Measurements from ENCODE around the gene GAS2L1. TPM values are rescaled to one million over a fixed set of nuclear protein-coding genes. Genes with fewer than 3 reads are reported as not detected.

Gene GAS2L1
- polyA plus RNA-seq, 4 donors, result 3.9 to 49.0 (median 29.0) TPM

DNA sequence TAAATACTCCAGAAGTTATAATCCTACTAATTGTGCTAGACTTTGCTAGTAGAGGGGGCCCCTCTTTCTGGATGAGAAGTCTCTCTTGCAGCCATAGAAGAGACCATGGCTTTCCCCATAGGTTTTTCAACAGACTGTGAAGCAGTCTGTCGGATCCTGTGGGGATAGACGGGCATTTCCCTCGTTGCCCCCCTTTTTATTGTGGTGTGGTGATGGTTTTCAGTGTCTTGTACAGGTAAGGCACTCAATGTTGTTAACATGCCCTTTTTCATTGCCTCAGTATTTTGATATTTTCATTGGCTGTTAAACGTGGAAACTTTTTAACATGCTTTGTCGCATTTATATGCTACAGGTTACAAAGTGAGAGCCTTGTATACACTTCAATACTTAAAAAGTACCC, 16.4 kb upstream of the GAS2L1 start:
- no peaks in the 10 kb centered on the region for H3K9me3 ChIP-seq (ENCODE audit: control insufficient read depth in 2 of 2, insufficient read depth in 1 of 2, low read depth in 1 of 2, low read length in 1 of 2)
- no peak for DNase-seq
- peaks cover 36 to 65% (median 39%) of the 10 kb centered on the region in 3 donors for H3K36me3 ChIP-seq (ENCODE audit: control insufficient read depth in 3 of 3, insufficient read depth in 2 of 3, low read depth in 1 of 3, low read length in 3 of 3)
- no peak for FAIRE-seq
- 65 to 74% (median 74%) methylated on average over 5 of the region's 5 CpGs for WGBS, 3 donors
- no peak overlapping the region for H3K4me3 ChIP-seq (ENCODE audit: low read depth in 1 of 3, low read length in 3 of 3)
- no peak overlapping the region for H3K27ac ChIP-seq (ENCODE audit: low read depth in 1 of 3, low read length in 2 of 3)
- no peaks in the 10 kb centered on the region for H3K27me3 ChIP-seq (ENCODE audit: control insufficient read depth in 3 of 3, insufficient read depth in 3 of 3, low read length in 3 of 3)
- H3K4me1 ChIP-seq (ENCODE audit: control insufficient read depth in 3 of 3, insufficient read depth in 2 of 3, low read depth in 1 of 3, low read length in 2 of 3), result no peaks in the 10 kb centered on the region

DNA sequence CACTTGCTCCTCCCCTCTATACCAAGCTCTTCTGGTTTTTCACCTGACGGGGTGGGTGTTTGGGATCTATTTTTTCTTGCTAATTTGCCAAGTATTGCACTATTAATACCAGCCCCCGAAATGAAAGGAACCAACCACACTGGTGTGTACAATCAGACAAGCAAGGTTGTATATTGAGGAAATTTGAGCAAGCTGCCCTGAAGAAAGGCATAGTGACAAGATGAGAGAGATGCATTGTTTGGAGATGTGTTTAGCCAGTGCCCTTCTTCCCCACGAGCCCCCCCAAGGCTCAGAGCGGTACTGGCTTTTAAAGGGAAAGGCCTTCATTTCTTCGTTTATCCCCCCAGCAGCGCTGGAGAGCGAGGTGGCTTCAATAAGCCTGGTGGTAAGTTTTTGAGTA, 15.2 kb upstream of the GAS2L1 start:
- Histone ChIP-seq H3K9me3 (ENCODE audit: control insufficient read depth in 2 of 2, insufficient read depth in 1 of 2, low read depth in 1 of 2, low read length in 1 of 2) (no peaks in the 10 kb centered on the region), H3K27me3 (ENCODE audit: control insufficient read depth in 3 of 3, insufficient read depth in 3 of 3, low read length in 3 of 3) (no peaks in the 10 kb centered on the region), H3K36me3 (ENCODE audit: control insufficient read depth in 3 of 3, insufficient read depth in 2 of 3, low read depth in 1 of 3, low read length in 3 of 3) (peaks cover 39 to 64% (median 43%) of the 10 kb centered on the region in 3 donors), H3K4me3 (ENCODE audit: low read depth in 1 of 3, low read length in 3 of 3) (no peak overlapping the region), H3K27ac (ENCODE audit: low read depth in 1 of 3, low read length in 2 of 3) (no peak overlapping the region), H3K4me1 (ENCODE audit: control insufficient read depth in 3 of 3, insufficient read depth in 2 of 3, low read depth in 1 of 3, low read length in 2 of 3) (no peaks in the 10 kb centered on the region)
- no peak for DNase-seq
- WGBS, 3 donors, result 77 to 83% (median 83%) methylated on average over 7 of the region's 7 CpGs
- FAIRE-seq, result no peak

DNA sequence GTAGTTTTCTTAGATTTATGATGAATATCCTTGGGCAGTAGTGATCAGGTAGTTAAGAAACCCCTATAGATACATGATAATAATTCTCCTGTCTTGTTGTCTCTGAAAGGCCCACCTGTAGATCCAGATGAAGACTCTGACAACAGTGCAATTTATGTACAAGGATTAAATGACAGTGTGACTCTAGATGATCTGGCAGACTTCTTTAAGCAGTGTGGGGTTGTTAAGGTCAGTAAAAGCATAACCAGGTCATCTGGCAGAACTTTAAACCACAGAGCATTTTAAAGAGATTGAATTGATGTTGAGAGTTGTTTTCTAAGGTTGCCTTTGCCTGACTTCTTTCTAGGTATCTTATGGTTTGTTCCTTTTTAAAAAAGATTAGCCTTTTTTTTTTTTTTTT, 14.1 kb upstream of the GAS2L1 start:
- Histone ChIP-seq H3K27ac (ENCODE audit: low read depth in 1 of 3, low read length in 2 of 3) (no peak overlapping the region), H3K9me3 (ENCODE audit: control insufficient read depth in 2 of 2, insufficient read depth in 1 of 2, low read depth in 1 of 2, low read length in 1 of 2) (no peaks in the 10 kb centered on the region), H3K4me3 (ENCODE audit: low read depth in 1 of 3, low read length in 3 of 3) (no peak overlapping the region), H3K36me3 (ENCODE audit: control insufficient read depth in 3 of 3, insufficient read depth in 2 of 3, low read depth in 1 of 3, low read length in 3 of 3) (peaks cover 45 to 65% (median 52%) of the 10 kb centered on the region in 3 donors), H3K4me1 (ENCODE audit: control insufficient read depth in 3 of 3, insufficient read depth in 2 of 3, low read depth in 1 of 3, low read length in 2 of 3) (no peaks in the 10 kb centered on the region), H3K27me3 (ENCODE audit: control insufficient read depth in 3 of 3, insufficient read depth in 3 of 3, low read length in 3 of 3) (no peaks in the 10 kb centered on the region)
- DNase-seq (no peak), FAIRE-seq (no peak)

DNA sequence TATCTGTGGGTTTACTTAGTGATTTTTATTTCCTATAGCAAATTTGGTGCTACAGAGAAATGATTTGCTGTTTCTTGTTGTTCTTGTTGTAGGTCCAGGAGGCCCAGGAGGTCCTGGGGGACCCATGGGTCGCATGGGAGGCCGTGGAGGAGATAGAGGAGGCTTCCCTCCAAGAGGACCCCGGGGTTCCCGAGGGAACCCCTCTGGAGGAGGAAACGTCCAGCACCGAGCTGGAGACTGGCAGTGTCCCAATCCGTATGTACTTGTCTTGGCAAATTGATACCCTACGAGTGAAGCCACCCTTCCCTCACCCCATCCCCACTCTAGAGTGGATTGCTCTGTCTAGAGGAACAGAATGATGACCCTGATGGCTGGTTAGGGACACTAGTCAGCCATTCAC, 7.8 kb upstream of the GAS2L1 start:
- FAIRE-seq, result no peak
- DNase-seq, result no peak
- Histone ChIP-seq H3K4me3 (ENCODE audit: low read depth in 1 of 3, low read length in 3 of 3) (no peak overlapping the region), H3K27me3 (ENCODE audit: control insufficient read depth in 3 of 3, insufficient read depth in 3 of 3, low read length in 3 of 3) (no peaks in the 10 kb centered on the region), H3K9me3 (ENCODE audit: control insufficient read depth in 2 of 2, insufficient read depth in 1 of 2, low read depth in 1 of 2, low read length in 1 of 2) (no peaks in the 10 kb centered on the region), H3K36me3 (ENCODE audit: control insufficient read depth in 3 of 3, insufficient read depth in 2 of 3, low read depth in 1 of 3, low read length in 3 of 3) (peaks cover 44 to 93% (median 46%) of the 10 kb centered on the region in 3 donors), H3K27ac (ENCODE audit: low read depth in 1 of 3, low read length in 2 of 3) (no peak overlapping the region), H3K4me1 (ENCODE audit: control insufficient read depth in 3 of 3, insufficient read depth in 2 of 3, low read depth in 1 of 3, low read length in 2 of 3) (peaks cover 0 to 10% (median 8%) of the 10 kb centered on the region in 3 donors)
- WGBS, 3 donors, result 77 to 82% (median 79%) methylated on average over 8 of the region's 8 CpGs

DNA sequence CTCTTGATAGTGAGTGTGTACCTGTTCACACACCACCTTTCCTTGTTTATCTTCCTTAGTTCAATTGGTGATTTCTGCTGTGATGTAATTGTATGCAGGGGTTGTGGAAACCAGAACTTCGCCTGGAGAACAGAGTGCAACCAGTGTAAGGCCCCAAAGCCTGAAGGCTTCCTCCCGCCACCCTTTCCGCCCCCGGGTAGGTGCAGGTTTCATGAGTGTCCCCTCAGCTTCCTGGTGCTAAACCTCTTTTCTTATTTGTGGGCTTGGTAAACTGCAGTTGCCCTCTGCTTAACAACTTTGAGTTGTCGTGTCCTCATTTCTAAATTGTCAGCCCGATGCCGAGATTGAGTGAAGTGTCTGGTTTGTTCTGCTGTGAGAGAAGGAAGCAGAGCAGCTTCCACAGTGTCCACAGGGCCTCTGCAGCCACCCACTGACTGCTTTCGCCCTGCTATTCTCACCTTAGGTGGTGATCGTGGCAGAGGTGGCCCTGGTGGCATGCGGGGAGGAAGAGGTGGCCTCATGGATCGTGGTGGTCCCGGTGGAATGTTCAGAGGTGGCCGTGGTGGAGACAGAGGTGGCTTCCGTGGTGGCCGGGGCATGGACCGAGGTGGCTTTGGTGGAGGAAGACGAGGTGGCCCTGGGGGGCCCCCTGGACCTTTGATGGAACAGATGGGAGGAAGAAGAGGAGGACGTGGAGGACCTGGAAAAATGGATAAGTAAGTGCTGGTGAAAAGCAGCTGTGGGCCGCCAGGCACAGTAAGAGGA, 7.1 kb upstream of the GAS2L1 start:
- Histone ChIP-seq H3K4me3 (ENCODE audit: low read depth in 1 of 3, low read length in 3 of 3) (no peak overlapping the region), H3K36me3 (ENCODE audit: control insufficient read depth in 3 of 3, insufficient read depth in 2 of 3, low read depth in 1 of 3, low read length in 3 of 3) (peaks cover 42 to 86% (median 42%) of the 10 kb centered on the region in 3 donors), H3K4me1 (ENCODE audit: control insufficient read depth in 3 of 3, insufficient read depth in 2 of 3, low read depth in 1 of 3, low read length in 2 of 3) (peaks cover 0 to 10% (median 8%) of the 10 kb centered on the region in 3 donors), H3K9me3 (ENCODE audit: control insufficient read depth in 2 of 2, insufficient read depth in 1 of 2, low read depth in 1 of 2, low read length in 1 of 2) (no peaks in the 10 kb centered on the region), H3K27me3 (ENCODE audit: control insufficient read depth in 3 of 3, insufficient read depth in 3 of 3, low read length in 3 of 3) (no peaks in the 10 kb centered on the region), H3K27ac (ENCODE audit: low read depth in 1 of 3, low read length in 2 of 3) (no peak overlapping the region)
- FAIRE-seq, result no peak
- 86 to 87% (median 87%) methylated on average over 19 of the region's 19 CpGs for WGBS, 3 donors
- DNase-seq, result no peak

DNA sequence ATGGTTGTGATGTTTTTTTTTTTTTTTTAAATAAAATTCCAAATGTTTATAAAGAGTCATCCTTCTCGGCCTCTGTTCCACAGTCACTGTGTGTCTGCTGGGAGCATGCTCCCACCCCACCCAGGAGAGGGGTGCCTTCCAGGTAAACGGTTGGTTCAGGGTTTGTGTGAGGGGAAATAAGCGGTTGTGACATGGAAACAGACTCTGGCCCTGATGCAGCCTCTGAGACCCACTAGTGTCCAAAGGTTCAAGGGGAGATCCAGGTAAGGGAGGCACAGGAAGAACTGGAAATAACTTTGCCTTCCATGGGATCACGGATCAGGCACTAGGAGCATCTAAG, 6.0 kb upstream of the GAS2L1 start:
- DNase-seq, result no peak
- Histone ChIP-seq H3K4me1 (ENCODE audit: control insufficient read depth in 3 of 3, insufficient read depth in 2 of 3, low read depth in 1 of 3, low read length in 2 of 3) (peaks cover 0 to 10% (median 8%) of the 10 kb centered on the region in 3 donors), H3K27me3 (ENCODE audit: control insufficient read depth in 3 of 3, insufficient read depth in 3 of 3, low read length in 3 of 3) (no peaks in the 10 kb centered on the region), H3K9me3 (ENCODE audit: control insufficient read depth in 2 of 2, insufficient read depth in 1 of 2, low read depth in 1 of 2, low read length in 1 of 2) (no peaks in the 10 kb centered on the region), H3K4me3 (ENCODE audit: low read depth in 1 of 3, low read length in 3 of 3) (no peak overlapping the region), H3K27ac (ENCODE audit: low read depth in 1 of 3, low read length in 2 of 3) (no peak overlapping the region), H3K36me3 (ENCODE audit: control insufficient read depth in 3 of 3, insufficient read depth in 2 of 3, low read depth in 1 of 3, low read length in 3 of 3) (peaks cover 39 to 76% (median 40%) of the 10 kb centered on the region in 3 donors)
- 63 to 73% (median 69%) methylated on average over 4 of the region's 4 CpGs for WGBS, 3 donors
- no peak for FAIRE-seq

DNA sequence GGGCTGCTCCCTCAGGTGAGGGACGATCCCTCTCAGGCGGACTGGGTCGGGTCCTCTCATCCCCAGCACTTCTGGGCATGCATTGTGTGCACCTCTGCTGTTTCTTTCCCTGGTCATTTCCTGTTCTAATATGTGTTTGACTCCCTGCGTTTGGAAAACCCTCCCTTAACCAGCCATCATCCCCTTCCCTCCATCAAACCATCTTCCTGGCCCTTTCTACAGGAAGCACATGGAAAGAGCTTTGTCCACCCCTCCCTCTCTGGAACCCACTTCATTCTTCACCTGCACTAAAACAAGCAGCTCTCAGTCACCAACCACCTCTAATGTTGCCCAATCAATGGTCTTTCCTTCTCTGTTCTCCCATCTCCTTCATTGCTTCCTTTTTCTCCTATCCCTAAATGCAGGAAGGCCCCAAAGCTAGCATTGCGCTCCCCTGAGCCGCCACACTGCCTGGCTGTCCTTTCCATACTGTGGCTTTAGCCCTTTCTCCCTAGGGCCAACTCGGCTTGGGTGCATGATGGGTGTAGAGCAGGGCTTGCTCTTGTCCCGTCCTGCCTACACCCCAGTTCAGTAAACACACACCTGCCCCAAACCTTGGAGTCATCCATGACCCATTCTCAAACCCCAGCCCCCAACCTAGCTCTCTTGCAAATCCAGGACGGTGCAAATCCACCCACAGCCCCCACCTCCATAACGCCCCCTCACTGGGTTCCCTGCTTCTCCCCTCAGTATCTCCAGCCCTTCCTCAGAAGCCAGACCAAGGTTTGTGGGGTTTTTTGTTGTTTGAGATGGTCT, 5.4 kb upstream of the GAS2L1 start:
- WGBS, 3 donors, result 76 to 82% (median 77%) methylated on average over 10 of the region's 10 CpGs
- Histone ChIP-seq H3K4me3 (ENCODE audit: low read depth in 1 of 3, low read length in 3 of 3) (no peak overlapping the region), H3K27me3 (ENCODE audit: control insufficient read depth in 3 of 3, insufficient read depth in 3 of 3, low read length in 3 of 3) (no peaks in the 10 kb centered on the region), H3K36me3 (ENCODE audit: control insufficient read depth in 3 of 3, insufficient read depth in 2 of 3, low read depth in 1 of 3, low read length in 3 of 3) (peaks cover 36 to 72% (median 37%) of the 10 kb centered on the region in 3 donors), H3K27ac (ENCODE audit: low read depth in 1 of 3, low read length in 2 of 3) (no peak overlapping the region), H3K9me3 (ENCODE audit: control insufficient read depth in 2 of 2, insufficient read depth in 1 of 2, low read depth in 1 of 2, low read length in 1 of 2) (no peaks in the 10 kb centered on the region), H3K4me1 (ENCODE audit: control insufficient read depth in 3 of 3, insufficient read depth in 2 of 3, low read depth in 1 of 3, low read length in 2 of 3) (peaks cover 0 to 12% (median 8%) of the 10 kb centered on the region in 3 donors)
- DNase-seq, result no peak
- FAIRE-seq, result no peak

DNA sequence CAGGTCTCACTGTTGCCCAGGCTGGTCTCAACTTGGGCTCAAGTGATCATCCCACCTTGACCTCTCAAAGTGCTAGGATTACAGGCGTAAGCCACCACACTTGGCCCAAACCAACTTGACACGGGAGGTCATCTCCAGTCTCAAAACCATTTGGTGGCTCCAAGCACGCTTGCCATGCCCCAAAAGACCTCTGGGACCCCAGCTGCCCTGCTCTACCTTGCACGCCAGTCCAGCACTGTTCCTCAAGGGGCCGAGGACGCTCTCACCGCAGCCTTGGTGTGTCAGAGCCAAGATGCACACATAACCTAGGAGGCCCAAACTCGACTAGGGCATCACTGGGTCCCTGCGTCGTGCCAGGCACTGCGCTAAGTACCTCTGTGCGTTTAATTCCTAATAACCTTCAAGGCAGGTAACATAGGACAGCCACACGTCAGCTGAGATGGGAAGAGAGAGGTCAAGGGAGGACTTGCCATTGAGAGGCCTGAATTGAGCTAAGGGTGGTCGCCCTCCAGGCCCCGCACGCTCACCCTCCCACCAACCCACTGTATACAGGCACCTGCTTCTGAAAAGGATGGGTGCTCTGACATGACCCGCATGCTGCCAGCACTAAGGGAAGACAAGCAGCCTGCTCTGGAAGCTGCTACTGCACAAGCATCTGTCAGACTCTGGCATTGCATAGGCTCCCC, 4.6 kb upstream of the GAS2L1 start:
- Histone ChIP-seq H3K9me3 (ENCODE audit: control insufficient read depth in 2 of 2, insufficient read depth in 1 of 2, low read depth in 1 of 2, low read length in 1 of 2) (no peaks in the 10 kb centered on the region), H3K27me3 (ENCODE audit: control insufficient read depth in 3 of 3, insufficient read depth in 3 of 3, low read length in 3 of 3) (no peaks in the 10 kb centered on the region), H3K4me3 (ENCODE audit: low read depth in 1 of 3, low read length in 3 of 3) (no peak overlapping the region), H3K36me3 (ENCODE audit: control insufficient read depth in 3 of 3, insufficient read depth in 2 of 3, low read depth in 1 of 3, low read length in 3 of 3) (peaks cover 29 to 63% (median 31%) of the 10 kb centered on the region in 3 donors), H3K27ac (ENCODE audit: low read depth in 1 of 3, low read length in 2 of 3) (peak overlapping the region in 2 of 3 donors; percentile 32 to 69), H3K4me1 (ENCODE audit: control insufficient read depth in 3 of 3, insufficient read depth in 2 of 3, low read depth in 1 of 3, low read length in 2 of 3) (peaks cover 0 to 18% (median 8%) of the 10 kb centered on the region in 3 donors)
- DNase-seq (no peak), FAIRE-seq (no peak)
- 60 to 83% (median 62%) methylated on average over 17 of the region's 17 CpGs for WGBS, 3 donors
